Gastrocnemius medialis (tissue), 4 donors: ENCODE results near the gene DNM3. TPM values are rescaled to one million over a fixed set of nuclear protein-coding genes. Genes with fewer than 3 reads are reported as not detected.

Source experiments
- ATAC-seq, 2 donors: fragments of 150-250 bp; one replicate each; pipeline ENCODE4 v1.9.1; 2016
- DNase-seq, 2 donors: peaks; one replicate each; pipeline ENCODE4 v3.0.0-alpha.2; 2019
- H3K27ac ChIP-seq, 4 donors: fragments of 200-600 bp; sonication (generic); 1 replicate in 1 of 4; 2 replicates in 3 of 4; pipeline ENCODE4 v1.5.1; 2016 to 2018; ENCODE audit warnings: mild to moderate bottlenecking in 2 of 4, moderate library complexity in 1 of 4
- H3K27me3 ChIP-seq, 3 donors: fragments of 200-600 bp; sonication (generic) in 2 of 3; 1 replicate in 1 of 3; 2 replicates in 2 of 3; pipeline versions ENCODE4 v1.5.1 to v1.6.0; 2016 to 2019; ENCODE audit warnings: mild to moderate bottlenecking in 1 of 3, moderate library complexity in 1 of 3
- H3K36me3 ChIP-seq, 2 donors: fragments of 200-600 bp; sonication (generic) in 1 of 2; one replicate each; pipeline ENCODE4 v1.5.1; 2017 to 2018
- H3K4me1 ChIP-seq, 2 donors: fragments of 200-600 bp; sonication (generic) in 1 of 2; one replicate each; pipeline ENCODE4 v1.5.1; 2016 to 2017; ENCODE audit warnings: mild to moderate bottlenecking in 2 of 2
- H3K4me3 ChIP-seq, 4 donors: fragments of 200-600 bp; sonication (generic) in 3 of 4; 1 replicate in 1 of 4; 2 replicates in 3 of 4; pipeline ENCODE4 v1.5.1; 2016 to 2019; ENCODE audit warnings: mild to moderate bottlenecking in 2 of 4
- H3K9me3 ChIP-seq, 3 donors: fragments of 200-600 bp; sonication (generic) in 2 of 3; 1 replicate in 1 of 3; 2 replicates in 2 of 3; pipeline ENCODE4 v1.5.1; 2016 to 2019
- CTCF ChIP-seq, 5 experiments: fragments of 450-650 bp in 3 of 5; fragments of 200-600 bp in 2 of 5; sonication (generic) in 2 of 5; IDR thresholded peaks in 4 of 5; conservative IDR thresholded peaks in 1 of 5; 1 replicate in 4 of 5; 2 replicates in 1 of 5; pipeline ENCODE4 v1.5.1; 2016 to 2019; ENCODE audit warnings: antibody characterized with exemption in 5 of 5, mild to moderate bottlenecking in 3 of 5, moderate library complexity in 3 of 5
- POLR2A ChIP-seq, 2 donors: fragments of 450-650 bp; IDR thresholded peaks; one replicate each; pipeline ENCODE4 v1.6.1; 2017; ENCODE audit warnings: antibody characterized with exemption in 2 of 2, mild to moderate bottlenecking in 2 of 2, moderate library complexity in 2 of 2
- in situ Hi-C, 4 donors: fragments of 200-750 bp; cut with MboI; loops; one replicate each; pipeline versions ENCODE4 v1.15.0 to v1.8.0; 2017; ENCODE audit warnings: low sequenced_read_pairs in 4 of 4
- intact Hi-C: fragments of 100-400 bp; cut with DNase I; formaldehyde crosslinking; loops from one replicate; pipeline ENCODE4 v1.15.1; 2023; ENCODE audit warnings: low total_unique reads
- total RNA-seq, 4 donors: library from RNA; depleted of rRNA; stranded (reverse); fragments of >200 nt; gene quantifications; one replicate each; pipeline versions ENCODE4 v1.1.0 to v1.2.3, GENCODE V29; 2016

Gene DNM3
- total RNA-seq, 4 donors from 2014 or later: 0.35 to 1.6 (median 1.1) TPM

GRCh38 chr1:171864308-171864707, 23.0 kb downstream of the DNM3 start:
- no peak overlapping the region for H3K4me3 ChIP-seq
- H3K9me3 ChIP-seq: no peaks in the 10 kb centered on the region
- ATAC-seq: no peak
- no peaks in the 10 kb centered on the region for H3K27me3 ChIP-seq
- H3K27ac ChIP-seq: no peak overlapping the region
- no peak for TF ChIP-seq CTCF (IDR thresholded peaks at IDR 0.05 in 4 of 5, conservative IDR thresholded peaks at IDR 0.05 in 1 of 5)
- TF ChIP-seq POLR2A (IDR thresholded peaks at IDR 0.05): no peak
- in situ Hi-C loops (no loop called here), intact Hi-C loops (no loop called here)
- H3K4me1 ChIP-seq: no peaks in the 10 kb centered on the region
- no peaks in the 10 kb centered on the region for H3K36me3 ChIP-seq
- no peak for DNase-seq

GRCh38 chr1:171865106-171865505, 23.8 kb downstream of the DNM3 start:
- DNase-seq (no peak), ATAC-seq (no peak)
- Histone ChIP-seq H3K27ac (no peak overlapping the region), H3K4me1 (no peaks in the 10 kb centered on the region), H3K36me3 (no peaks in the 10 kb centered on the region), H3K27me3 (no peaks in the 10 kb centered on the region), H3K4me3 (no peak overlapping the region), H3K9me3 (no peaks in the 10 kb centered on the region)
- TF ChIP-seq CTCF (IDR thresholded peaks at IDR 0.05 in 4 of 5, conservative IDR thresholded peaks at IDR 0.05 in 1 of 5) (no peak), POLR2A (IDR thresholded peaks at IDR 0.05) (no peak)
- in situ Hi-C loops (no loop called here), intact Hi-C loops (no loop called here)

- no peaks in the 10 kb centered on the region for H3K36me3 ChIP-seq
- no peaks in the 10 kb centered on the region for H3K9me3 ChIP-seq
- DNase-seq (no peak), ATAC-seq (no peak)
- no peaks in the 10 kb centered on the region for H3K27me3 ChIP-seq
- H3K27ac ChIP-seq: no peak overlapping the region
- in situ Hi-C loops (no loop called here), intact Hi-C loops (no loop called here)
- TF ChIP-seq POLR2A (IDR thresholded peaks at IDR 0.05) (no peak), CTCF (IDR thresholded peaks at IDR 0.05 in 4 of 5, conservative IDR thresholded peaks at IDR 0.05 in 1 of 5) (no peak)
- no peak overlapping the region for H3K4me3 ChIP-seq
- H3K4me1 ChIP-seq: no peaks in the 10 kb centered on the region
These were observed 25.9 kb downstream of the DNM3 start for GRCh38 chr1:171867236-171867635.

- intact Hi-C loops (no loop called here), in situ Hi-C loops (no loop called here)
- no peaks in the 10 kb centered on the region for H3K27me3 ChIP-seq
- no peak overlapping the region for H3K4me3 ChIP-seq
- H3K4me1 ChIP-seq: no peaks in the 10 kb centered on the region
- DNase-seq (no peak), ATAC-seq (no peak)
- no peak for TF ChIP-seq POLR2A (IDR thresholded peaks at IDR 0.05)
- TF ChIP-seq CTCF (IDR thresholded peaks at IDR 0.05 in 4 of 5, conservative IDR thresholded peaks at IDR 0.05 in 1 of 5): no peak
- H3K27ac ChIP-seq: peak overlapping the region in 2 of 4 donors; percentile 17 to 36
- H3K36me3 ChIP-seq: no peaks in the 10 kb centered on the region
- no peaks in the 10 kb centered on the region for H3K9me3 ChIP-seq
These were observed 27.0 kb downstream of the DNM3 start for GRCh38 chr1:171868217-171868803.

GRCh38 chr1:171869097-171869496, 27.8 kb downstream of the DNM3 start:
- TF ChIP-seq CTCF (IDR thresholded peaks at IDR 0.05 in 4 of 5, conservative IDR thresholded peaks at IDR 0.05 in 1 of 5): no peak
- TF ChIP-seq POLR2A (IDR thresholded peaks at IDR 0.05): no peak
- Histone ChIP-seq H3K27ac (no peak overlapping the region), H3K4me3 (no peak overlapping the region), H3K27me3 (no peaks in the 10 kb centered on the region), H3K4me1 (no peaks in the 10 kb centered on the region), H3K36me3 (no peaks in the 10 kb centered on the region), H3K9me3 (no peaks in the 10 kb centered on the region)
- intact Hi-C loops: no loop called here
- no peak for DNase-seq
- no peak for ATAC-seq
- in situ Hi-C loops: no loop called here
